Activated T-cell treated with anti-CD3 and anti-CD28 coated beads for 24 hours (primary cell): ENCODE measurements around the gene DLK1.

ENCODE experiments used
- DNase-seq: peaks from one replicate; pipeline ENCODE4 v3.0.0-alpha.2; 2020; ENCODE audit warnings: low read depth

Gene DLK1

DNA sequence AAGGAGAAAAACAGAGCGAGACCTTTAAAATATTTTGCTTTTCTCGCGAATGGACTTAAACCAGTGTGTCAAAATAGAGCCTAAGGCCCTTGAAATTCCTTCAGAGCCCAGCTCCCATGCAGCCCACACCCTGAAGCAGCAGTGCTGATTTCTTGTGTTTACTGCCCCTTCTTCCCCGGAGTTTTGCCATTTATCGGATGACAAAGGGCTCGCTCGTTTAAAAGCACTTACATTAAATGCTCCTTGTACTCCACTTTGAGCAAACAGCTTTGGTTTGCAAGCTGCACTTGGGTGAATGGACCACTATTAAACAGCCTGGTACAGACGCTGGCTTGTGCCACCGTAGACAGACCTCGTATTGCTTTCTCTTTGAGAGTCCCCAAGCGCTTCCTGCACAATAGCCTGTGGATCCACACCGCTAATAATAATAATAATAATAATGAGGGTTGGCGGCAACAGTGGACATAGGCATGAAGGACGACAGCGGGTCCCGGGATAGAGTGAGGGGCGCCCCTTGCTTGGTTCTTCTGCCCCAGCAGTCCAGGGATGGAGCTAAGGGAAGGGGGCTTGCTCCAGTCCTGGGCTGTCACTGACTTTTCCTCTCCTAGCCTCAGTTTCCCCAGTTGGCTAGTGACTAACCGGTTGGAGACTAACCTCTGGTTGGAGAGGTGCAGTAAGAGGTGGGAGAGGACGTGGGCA is 6.6 kb downstream of the DLK1 start:
- DNase-seq = no peak

DNA sequence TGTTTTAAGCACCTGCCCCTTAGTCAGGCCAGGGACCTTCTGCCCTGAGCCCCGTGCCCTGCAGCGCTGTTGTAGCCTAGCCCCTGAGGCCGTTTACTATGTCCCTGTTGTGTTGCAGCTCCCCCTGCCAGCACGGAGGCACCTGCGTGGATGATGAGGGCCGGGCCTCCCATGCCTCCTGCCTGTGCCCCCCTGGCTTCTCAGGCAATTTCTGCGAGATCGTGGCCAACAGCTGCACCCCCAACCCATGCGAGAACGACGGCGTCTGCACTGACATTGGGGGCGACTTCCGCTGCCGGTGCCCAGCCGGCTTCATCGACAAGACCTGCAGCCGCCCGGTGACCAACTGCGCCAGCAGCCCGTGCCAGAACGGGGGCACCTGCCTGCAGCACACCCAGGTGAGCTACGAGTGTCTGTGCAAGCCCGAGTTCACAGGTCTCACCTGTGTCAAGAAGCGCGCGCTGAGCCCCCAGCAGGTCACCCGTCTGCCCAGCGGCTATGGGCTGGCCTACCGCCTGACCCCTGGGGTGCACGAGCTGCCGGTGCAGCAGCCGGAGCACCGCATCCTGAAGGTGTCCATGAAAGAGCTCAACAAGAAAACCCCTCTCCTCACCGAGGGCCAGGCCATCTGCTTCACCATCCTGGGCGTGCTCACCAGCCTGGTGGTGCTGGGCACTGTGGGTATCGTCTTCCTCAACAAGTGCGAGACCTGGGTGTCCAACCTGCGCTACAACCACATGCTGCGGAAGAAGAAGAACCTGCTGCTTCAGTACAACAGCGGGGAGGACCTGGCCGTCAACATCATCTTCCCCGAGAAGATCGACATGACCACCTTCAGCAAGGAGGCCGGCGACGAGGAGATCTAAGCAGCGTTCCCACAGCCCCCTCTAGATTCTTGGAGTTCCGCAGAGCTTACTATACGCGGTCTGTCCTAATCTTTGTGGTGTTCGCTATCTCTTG is 7.6 kb downstream of the DLK1 start:
- no peak for DNase-seq

DNA sequence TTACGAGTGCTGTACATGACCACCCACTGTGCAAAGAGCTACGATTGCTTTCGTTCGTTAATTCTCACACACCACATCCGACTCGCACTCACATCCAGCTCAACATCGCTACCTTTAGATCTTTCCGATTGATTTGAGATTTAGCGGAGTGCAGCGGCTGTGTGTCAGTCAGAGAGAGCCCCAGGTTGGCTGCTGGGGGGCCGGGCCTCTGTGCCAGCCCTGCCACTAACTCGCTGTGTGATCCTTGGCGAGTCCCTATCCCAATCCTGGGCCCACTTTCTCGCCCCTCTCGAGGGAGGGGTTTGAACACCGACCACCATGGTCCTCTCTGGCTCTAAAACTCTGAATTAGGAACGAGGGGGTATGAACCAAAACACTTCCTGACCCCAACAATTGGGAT is 8.6 kb downstream of the DLK1 start:
- no peak for DNase-seq

DNA sequence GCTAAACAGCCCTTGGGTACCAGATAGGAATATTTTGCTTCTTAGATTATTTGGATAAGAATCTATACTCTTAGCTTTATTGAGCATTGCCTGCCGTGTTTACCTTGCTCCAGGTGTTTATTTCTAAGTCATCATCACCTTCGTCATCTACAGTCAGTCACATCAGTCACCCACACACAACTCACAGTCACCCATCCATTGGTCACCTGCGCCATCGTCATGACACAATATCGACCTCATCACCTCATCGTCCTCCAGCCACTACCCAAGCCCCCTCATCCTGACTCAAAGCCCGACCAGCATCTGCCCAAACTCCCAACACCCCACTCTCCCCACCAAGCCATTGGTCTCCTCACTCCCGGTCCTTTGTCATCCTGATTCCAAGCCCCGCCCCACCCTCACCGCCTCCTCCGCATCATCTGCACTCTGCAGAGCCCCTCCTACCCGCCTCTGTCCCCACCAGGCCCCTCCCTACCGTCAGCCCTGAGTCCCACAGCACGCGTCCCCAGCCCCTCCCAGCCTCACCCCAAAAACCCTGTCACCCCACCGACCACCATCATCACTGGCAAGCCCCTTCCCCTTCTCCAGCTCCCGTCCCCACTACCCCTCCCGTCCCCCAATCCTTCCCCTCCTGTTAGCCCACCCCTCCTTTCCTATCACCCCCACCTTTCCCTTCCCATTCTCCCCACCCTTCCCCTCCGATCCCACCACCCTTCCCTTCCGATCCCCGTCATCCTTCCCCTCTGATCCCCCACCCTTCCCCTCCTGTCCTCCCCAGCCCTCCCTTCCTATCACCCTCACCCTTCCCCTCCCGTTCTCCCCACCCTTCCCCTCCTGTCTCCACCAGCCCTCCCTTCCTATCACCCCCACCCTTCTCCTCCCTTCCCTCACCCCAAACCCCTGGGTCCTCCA is 9.8 kb downstream of the DLK1 start:
- DNase-seq = no peak

DNA sequence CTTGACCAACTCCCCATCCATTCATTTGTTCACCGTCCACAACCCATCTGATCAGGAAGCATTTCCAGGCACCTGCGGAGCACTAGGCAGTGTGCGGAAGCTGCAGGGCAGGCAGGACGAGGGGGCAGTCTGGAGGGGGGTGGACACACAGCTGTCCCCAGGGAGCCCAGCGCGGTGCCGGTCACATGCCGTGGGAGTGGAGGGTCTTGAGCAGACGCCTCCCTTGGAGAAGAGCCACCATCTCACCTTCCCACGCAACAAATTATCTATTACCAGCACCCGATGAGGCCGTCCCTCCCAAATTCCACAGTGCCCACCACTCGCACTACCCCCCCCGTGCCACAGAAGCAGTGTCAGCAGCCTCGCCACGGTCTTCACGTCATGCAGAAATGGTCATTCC is 10.8 kb downstream of the DLK1 start:
- no peak for DNase-seq

DNA sequence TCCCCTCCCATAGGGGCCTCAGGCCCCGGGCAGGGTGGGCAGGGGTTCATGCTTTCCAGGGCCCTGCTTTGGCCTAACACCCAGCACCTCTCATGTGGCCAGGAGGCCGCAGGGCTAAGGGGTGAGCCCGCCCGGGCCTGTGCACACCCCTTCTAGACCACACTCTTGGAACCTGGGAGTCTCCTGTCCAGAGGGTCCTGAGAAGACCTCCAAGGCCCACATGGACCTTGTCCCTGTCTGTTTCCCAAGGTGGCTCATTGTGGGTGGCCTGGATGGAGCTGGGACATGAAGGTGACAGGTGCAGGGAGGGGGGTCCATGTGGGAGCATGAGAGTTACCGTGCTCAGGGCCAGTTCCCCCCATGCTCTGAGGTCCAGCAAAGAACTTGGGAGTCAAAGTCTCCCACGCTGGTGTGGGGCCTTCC is 11.6 kb downstream of the DLK1 start:
- DNase-seq = no peak

DNA sequence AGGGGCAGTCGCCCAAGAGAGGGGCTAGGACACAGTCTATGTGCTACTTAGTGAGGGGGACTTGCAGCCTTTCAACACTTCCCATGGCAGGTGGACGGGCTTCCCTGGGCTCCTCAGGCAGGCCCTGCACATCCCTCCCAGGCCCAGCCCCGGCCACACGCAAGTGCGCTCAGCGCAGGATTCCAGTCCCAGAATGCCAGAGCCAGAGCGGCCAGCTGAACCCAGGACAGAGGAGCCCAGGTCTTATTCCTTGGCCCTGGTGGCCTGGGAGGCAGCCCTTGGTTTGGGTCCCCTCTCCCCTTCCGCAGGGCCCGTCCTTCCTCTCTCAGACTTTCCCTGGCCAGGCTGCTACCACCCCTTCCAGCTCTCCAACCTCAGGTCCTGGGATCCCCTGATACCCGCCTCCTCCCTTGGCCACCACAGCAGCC is 12.0 kb downstream of the DLK1 start:
- no peak for DNase-seq

DNA sequence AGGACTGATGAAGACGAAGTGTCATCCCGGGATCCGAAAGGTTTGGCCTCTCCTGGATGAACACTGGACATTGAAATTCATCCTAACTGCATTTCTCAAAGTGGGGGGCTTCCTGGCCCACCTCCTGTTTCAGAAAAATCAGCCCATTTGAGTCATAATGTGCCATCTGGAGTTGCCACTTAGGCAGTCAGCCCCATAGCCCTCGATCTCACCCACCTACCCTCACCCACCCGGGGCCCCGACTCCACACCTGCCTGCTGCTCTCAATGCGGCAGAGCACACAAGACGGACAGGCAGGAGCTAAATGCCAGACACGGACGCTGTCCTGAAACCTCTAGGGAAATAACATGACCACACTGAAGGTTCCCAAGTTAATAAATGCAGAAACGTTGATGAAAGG is 12.6 kb downstream of the DLK1 start:
- no peak for DNase-seq

DNA sequence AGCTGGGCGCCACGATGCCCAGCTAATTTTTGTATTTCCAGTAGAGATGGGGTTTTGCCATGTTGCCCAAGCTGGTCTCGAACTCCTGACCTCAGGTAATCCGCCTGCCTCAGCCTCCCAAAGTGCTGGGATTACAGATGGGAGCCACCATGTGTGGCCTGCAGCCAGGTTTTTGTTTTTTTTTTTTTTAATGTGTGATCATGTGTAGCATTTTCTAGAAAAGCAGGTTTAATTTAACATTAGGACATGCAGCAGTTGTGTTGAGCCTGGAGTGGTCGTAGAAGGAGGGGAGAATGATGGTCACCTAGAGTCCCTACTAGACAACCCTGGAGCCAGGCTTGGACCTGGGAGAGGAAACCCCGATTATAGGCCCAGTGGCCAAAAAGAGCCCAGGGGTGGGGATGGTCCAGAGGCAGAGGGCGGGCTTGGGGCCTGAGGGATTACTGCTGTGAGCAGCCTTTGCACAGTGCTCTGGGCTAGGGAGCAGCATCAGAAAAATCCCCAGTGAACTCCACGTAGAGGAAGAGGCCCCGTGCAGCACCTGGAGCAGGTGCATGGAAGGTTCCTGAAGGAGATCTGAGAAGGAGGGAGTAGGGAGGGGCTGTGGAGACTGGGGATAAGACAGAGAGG is 13.6 kb downstream of the DLK1 start:
- DNase-seq = no peak

DNA sequence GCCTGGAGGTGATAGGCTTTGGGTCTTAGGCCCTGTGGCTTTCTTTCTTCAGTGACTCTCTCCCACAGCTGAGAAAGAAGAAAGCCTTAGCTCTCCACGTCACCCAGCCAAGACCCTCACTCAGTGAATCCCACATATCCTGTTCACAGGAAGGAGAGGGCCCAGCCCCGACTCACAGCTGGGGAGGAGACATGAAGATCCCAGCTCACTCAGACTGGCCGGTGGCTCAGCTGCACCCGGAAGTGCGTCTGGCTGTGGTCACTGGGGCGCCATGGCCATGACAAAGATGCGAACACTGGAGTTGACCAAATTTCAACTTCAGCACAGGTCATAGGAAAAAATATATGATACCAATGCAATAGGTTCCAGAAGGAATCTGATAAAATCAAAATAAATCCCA is 14.2 kb downstream of the DLK1 start:
- DNase-seq = no peak

DNA sequence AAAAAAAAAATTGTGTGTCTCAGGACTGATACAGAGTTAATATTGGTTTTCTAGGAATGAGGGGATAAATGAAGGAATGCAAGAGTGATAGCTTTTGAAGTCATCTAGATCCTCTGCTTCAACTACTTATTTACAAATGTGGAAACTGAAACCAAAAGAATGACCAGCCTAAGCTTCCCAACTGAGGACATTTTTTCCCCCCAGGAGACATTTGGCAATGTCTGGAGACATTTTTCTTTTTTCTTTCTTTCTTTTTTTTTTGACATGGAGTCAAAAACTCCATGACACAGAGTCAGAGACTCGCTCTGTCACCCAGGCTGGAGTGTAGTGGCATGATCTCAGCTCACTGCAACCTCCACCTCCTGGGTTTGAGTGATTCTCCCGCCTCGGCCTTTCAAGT is 15.3 kb downstream of the DLK1 start:
- DNase-seq = no peak

DNA sequence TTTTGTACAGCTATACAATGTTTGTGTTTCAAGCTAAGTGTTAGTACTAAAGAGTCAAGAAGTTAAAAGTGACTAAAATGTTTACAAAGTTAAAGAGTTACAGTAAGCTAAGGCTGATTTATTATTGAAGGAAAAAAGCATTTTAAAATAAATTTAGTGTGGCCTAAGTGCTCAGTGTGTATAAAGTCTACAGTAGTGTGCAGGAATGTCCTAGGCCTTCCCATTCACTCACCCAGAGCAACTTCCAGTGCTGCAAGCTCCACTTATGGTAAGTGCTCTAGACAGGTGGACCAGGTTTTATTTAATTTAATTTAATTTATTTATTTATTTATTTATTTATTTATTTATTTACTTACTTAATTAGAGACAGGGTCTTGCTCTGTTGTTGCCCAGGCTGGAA is 19.6 kb downstream of the DLK1 start:
- no peak for DNase-seq

DNA sequence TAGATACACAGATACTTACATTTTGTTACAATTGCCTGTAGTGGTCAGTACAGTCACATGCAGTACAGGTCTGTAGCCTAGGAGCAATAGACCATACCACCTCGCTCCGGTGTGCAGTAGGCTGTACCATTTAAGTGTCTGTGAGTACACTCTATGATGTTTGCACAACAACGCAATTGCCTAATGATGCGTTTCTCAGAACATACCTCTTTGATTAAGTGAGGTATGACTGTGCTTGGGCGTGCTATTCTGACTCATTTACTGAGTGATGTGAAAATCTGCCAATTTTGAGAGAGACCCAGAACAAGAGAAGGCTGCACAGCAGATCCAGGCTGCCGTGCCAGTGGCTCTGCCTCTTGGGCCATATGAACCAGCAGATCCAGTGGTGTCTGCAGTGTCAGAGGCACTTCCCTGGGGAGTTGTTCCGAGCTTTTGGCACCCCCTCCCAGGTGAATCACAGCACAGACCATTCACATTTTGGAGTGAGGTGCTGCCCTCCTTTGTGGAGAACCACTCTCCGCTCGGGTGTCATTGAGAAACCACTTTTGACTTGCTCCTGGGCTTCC is 20.4 kb downstream of the DLK1 start:
- no peak for DNase-seq

DNA sequence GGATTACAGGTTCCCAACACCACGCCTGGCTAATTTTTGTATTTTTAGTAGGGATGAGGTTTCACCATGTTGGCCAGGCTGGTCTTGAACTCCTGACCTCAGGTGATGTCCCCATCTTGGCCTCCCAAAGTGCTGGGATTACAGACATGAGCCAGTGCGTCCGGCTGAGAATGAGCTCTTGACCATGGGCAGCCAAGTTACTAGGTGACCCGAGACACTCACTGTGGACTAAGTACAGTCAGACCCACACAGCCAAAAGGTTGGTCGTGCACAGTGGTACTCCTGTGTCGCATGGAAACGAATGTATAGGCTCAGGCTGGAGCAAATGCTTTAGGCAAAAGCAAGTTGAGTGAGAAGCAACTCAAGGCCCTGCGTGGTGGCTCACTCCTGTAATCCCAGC is 21.0 kb downstream of the DLK1 start:
- no peak for DNase-seq

DNA sequence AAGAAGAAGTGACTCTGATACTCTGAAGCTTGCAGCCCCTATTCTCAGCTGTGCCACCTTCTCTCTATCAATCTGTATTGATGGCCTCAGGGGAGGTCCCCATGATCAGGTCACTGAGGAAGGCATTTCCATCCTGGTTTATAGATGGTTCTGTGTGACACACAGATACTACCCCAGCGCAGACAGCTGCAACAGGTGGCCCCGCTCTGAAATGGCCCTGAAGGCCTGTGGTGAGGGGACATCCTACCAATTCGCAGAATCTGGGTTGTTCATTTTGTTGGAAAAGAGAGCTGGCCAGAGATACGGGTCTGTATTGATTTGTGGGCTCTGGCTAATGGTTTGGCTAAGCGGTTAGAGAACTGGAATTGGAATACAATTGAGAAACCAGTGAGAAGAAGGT is 21.7 kb downstream of the DLK1 start:
- no peak for DNase-seq

DNA sequence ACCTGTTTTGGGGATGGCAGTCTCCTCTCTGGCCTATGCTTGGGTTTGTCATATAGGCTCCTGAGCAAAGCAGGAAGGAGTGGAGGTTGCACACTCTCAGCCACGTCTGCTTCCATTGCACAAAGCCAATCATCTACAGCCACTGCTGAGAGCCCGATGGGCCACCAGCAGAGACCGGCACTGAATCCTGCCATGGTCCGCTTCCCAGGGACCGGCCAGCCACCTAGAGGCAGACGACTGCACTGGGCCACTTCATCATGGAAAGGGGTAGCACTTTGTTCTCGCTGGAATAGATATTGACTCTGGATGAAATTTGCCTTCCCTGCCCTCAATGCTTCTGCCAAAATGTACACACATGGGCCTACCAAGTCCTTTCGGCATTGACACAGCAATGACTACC is 22.3 kb downstream of the DLK1 start:
- DNase-seq = no peak

DNA sequence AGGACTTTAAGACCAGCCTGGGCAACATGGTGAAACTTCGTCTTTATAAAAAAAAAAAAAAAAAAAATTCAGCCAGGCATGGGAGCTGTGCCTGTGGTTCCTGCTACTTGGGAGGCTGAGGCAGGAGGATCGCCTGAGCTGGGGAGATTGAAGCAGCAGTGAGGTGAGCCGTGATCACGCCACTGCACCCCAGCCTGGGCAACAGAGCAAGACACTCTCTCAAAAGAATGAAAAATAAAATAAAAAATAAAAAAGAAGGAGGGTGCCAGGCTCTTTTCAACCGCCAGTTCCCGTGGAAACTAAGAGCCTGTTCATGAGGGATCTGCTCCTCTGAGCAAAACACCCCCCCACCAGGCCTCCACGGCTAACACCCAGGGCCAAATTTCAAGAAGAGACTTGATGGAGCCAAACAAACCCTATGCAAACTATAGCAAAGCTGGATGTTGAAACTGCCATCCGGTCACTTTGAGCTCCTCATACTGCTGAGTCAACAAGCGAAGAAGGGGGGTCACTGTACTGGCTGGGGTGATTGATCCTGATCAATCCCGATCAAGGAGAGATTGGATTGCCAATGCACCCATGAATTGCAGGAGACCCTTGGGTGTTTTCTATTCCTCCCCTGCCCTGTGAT is 23.4 kb downstream of the DLK1 start:
- no peak for DNase-seq

DNA sequence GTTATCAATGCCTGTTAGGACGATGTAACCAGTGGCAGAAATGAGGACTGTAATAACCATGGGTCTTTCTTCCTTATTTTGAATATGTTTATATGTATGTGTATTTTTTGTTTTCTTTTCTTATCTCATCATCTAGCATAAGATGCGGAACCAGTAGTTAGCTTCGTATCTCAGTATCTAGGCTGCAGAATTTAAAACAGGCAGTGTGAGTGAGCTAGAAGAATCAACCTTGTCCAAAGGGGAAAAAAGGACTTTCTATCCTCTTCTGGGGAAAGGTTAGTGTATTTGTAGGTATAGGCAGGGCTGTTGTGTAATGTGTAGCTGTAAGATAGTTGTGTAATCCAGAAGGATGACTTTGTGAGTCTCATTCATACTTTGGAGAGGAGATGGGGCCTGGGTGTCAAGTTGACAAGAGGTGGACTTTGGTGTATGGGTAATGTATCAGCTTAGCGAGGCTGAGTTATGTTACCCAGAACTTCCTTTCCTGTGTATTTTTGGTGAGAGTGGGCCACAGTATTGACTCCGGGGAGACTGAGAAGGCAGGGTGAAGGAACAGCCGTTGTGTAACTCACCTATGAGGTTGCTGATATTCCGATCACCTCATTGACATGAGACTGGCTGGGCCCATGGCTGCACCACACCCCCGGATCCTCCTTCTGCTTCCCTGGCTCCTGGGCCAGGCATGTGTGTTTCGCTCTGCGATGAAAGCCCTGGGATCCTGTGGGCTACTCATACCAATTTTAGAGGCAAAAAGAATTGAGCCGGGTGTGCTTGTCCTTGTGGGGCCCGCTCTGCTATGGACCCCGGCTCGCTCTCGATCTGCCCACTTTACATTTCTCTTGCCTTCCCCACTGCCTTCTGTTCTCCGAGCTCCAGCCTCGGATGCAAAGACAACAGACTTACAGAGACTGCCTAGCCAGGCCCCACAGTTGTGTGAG is 24.3 kb downstream of the DLK1 start:
- DNase-seq = no peak

DNA sequence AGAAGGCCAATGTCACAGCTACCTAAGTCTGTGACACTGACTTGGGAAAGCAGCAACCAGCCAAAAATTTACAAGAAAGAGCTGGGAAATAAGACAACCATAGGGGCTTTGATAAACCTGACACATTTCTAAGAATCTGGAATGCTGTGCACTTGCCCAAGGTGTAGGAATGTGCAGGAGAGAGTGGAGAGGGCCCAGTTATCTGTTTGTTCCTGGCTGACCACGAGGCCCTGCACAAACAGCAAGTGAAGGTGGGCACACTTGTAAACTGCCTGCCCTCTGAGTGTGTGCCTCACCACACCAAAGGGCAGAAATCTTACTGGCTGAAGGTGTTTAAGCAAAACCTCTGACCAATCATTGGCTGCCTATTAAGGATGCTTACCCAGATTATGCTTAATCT is 27.3 kb downstream of the DLK1 start:
- DNase-seq = no peak

DNA sequence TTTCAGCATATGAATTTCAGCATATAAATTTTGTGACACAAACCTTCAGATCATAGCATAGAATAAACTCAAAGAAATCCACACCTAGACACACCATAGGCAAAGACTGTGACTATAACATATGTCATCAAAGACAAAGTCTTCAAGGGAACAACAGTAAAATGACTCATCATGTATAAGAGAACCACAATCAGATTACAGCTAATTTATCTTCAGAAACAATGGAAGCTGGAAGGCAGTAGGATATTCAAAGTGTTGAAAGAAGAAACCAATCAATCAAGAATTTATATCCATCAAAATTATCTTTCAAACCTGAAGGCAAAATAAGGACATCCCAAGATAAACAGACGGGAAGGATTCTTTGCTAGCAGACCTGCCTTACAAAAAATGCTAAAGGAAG is 29.0 kb downstream of the DLK1 start:
- no peak for DNase-seq
